Cardiac septum (tissue), 1 donor: Measurements from ENCODE around the gene GABPA. TPM values are rescaled to one million over a fixed set of nuclear protein-coding genes. Genes with fewer than 3 reads are reported as not detected.

Experiments used
- DNase-seq: peaks from one replicate; pipeline ENCODE4 v3.0.0-alpha.2; 2020; ENCODE audit warnings: low spot score
- intact Hi-C: fragments of 100-400 bp; cut with DNase I; formaldehyde crosslinking; loops from one replicate; pipeline ENCODE4 v1.14.0; 2022
- total RNA-seq: library from RNA; stranded (reverse); fragmentation: NEBNext Ultra II Directional; extraction: Animal tissue kit (Norgen Biotek cat#: 25700); gene quantifications from one replicate; pipeline ENCODE4 v1.2.1, GENCODE V29; 2021
- donor health status: DM: no; HTN: no; CAD: no.

Gene GABPA
- total RNA-seq, 1 donor from 2014 or later: 13.6 TPM

GRCh38 chr21:25791319-25791718, 56.5 kb downstream of the GABPA start:
- intact Hi-C loops: loop anchor here (10.0 kb wide), 1 partner anchor 923 kb away; no protein-coding TSS in a partner anchor

GRCh38 chr21:25801217-25802014, 66.6 kb downstream of the GABPA start:
- intact Hi-C loops: loop anchor here (2.0 kb wide), 1 partner anchor 195 kb away; the partner anchor contains the start of gene MRPL39
- DNase-seq: peak; percentile 89

More at GRCh38 chr21:25791319-25791718, 56.5 kb downstream of the GABPA start:
- no peak for DNase-seq

GRCh38 chr21:25806060-25806459, 71.3 kb downstream of the GABPA start:
- no peak for DNase-seq
- intact Hi-C loops: no loop called here

DNA sequence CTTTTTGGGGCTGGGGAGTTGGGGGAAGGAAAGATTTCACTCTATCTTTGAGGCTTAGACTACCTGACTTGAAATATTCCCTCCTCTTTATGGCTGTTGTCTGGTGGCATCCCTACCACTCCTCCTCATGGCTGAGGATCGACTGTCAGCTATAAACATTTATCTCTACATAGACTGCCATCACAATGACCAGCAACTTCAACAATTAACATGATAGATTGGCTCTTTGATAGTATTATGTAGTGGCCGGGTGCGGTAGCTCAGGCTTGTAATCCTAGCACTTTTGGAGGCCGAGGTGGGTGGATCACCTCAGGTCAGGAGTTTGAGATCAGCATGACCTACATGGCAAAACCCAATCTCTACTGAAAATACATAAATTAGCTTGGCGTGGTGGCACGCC, 72.4 kb downstream of the GABPA start:
- intact Hi-C loops: no loop called here
- no peak for DNase-seq

DNA sequence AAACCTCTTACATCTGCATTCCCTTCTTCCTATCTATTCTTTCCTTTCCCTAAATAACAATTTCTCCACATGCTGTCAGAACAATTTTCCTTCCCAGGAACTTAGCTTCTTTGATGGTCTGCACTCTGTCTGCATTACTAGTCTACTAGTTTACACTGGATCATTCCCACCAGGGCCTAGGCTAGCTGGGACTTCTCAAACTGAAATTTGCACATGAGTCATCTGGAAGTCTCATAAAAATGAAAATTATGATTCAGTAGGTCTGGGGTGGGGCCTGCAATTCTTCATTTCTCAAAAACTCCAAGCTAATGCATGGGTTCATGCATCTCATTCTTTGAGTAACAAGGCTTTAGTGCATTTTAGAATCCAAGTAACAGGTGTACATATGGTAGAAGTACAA, 74.2 kb downstream of the GABPA start:
- intact Hi-C loops: no loop called here
- DNase-seq: no peak

GRCh38 chr21:25811186-25811585, 76.4 kb downstream of the GABPA start:
- DNase-seq: no peak
- intact Hi-C loops: no loop called here

DNA sequence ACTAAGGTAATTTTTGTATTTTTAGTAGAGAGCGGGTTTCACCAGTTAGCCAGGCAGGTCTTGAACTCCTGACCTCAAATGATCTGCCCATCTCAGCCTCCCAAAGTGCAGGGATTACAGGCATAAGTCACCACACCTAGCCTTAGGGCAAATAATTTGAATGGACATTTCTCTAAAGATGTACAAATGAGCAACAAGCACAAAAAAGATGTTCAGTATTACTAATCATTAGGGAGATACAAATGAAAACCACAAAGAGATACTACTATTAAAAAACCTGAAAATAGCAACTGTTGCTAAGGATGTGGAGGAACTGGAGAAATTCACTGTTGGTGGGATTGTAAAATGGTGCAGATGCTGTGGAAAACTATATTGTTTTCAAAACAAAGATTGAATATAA, 79.1 kb downstream of the GABPA start:
- DNase-seq: no peak
- intact Hi-C loops: no loop called here

DNA sequence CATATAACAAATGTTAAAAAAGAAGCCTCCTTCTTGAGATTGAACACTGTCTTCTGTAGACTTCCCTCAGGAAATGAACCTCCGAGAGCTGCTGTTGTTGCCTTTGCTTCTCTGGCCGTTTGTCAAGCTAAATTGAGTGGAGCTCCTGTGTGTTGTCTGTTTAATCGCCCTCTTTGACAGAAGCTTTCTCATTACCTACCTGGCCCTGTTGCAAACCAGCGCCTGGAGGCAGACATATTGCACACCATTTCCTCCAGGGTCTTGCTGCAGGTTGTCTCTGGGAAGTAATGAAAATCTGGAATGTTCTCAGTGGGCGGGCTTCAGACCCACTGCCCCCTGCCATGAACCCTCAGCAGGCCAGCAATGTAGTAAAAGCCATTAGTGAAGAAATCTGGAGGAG, 83.3 kb downstream of the GABPA start:
- no peak for DNase-seq
- intact Hi-C loops: no loop called here

- no peak for DNase-seq
- intact Hi-C loops: no loop called here
Measured at GRCh38 chr21:25818551-25818950, 83.8 kb downstream of the GABPA start.

Other genes with a start within 250 kb of the GABPA start
- gene MRPL39, start 127.5 kb upstream of the GABPA start, total RNA-seq: 40.7 TPM
- gene JAM2, start 95.7 kb upstream of the GABPA start, total RNA-seq: 40.4 TPM
- gene ATP5PF, start 68 bp upstream of the GABPA start, total RNA-seq: 503 TPM